CD1c-positive myeloid dendritic cell (primary cell): ENCODE results near the gene EBP.

Experiments
- DNase-seq: peaks from one replicate; pipeline ENCODE4 v3.0.0-alpha.2; 2016; ENCODE audit errors: extremely low spot score

Gene EBP

DNA sequence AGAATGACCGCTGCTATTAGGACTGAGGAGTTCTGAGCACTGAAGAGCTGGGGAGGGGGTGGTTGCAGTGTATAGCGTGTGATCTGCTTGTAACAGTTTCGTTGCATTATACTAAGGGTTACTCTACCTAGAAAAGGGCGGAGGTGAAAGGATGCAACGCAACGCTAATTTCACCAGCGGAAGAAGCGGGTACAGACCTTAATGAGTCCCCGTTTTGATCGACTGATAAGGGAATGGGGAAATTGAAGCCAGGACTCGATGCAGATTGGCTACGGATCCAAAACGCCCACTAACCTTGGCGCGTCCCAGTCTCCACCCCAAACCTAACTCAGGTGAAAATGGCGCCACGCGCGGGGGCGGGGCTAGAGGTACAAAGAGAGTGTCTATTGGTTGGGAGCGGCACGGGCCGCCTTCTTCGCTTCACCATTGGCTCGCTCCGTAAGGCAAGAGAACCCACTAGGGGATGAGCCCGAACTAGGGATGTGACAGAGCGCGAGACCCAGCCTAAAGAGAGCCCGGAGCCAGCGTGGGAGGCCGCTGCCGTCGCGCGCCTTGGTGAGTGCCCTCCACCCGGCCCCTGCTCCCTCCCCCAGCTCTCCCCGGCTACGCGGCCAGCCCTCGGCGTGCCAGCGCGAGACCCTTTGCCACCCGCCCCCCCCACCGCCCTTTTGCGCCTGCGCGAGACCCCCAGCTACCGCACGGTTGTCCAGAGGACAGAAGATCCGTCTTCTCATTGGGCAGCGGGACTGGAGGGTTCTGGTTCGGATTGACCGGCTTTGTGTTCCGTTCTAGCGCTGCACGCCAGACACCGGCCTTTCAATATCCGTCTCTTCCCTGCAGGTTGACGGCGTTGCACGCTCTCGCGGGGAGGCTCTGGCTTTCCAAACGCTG, at the start of gene EBP:
EBP (plus strand) TSS at position 456 of the 891 bp plus-strand sequence. CDS start 1,964 bp downstream, outside the sequence.
- peak; percentile 95 for DNase-seq

GRCh38 chrX:48472225-48472624, 49.4 kb upstream of the EBP start:
- DNase-seq: no peak

GRCh38 chrX:48472851-48473703, 48.5 kb upstream of the EBP start:
- no peak for DNase-seq

DNA sequence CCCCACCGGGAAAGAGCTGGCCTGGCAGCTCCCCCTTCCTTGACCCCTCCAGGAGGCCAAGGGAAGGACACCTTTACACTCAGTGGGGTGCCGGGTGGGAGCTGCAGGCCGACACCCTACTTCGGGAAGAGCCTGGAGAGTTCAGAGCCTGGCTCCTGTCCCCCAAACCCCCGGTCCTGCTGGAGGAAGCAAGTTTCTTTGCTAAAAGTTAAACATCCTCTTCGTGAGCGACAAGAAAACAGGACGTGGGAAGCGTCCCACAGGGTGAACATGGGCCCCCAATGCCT, 48.0 kb upstream of the EBP start:
- no peak for DNase-seq

GRCh38 chrX:48474127-48474526, 47.5 kb upstream of the EBP start:
- DNase-seq: no peak

DNA sequence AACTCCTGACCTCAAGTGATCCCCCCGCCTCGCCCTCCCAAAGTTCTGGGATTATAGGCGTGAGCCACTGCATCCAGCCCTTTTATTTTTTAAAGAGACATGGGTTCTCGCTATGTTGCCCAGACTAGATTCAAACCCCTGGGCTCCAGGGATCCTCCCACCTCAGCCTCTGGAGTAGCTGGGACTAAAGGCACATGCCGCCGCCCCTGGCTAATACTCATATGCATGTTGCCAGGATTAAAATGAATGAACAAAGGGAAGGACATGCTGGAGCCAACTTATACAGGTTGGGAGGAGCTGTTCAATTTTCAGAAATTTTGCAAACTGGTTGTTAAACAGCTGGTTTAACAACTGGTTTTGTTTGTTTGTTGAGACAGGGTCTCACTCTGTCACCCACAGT, 47.0 kb upstream of the EBP start:
- DNase-seq: no peak

- DNase-seq: peak; percentile 1
Measured at GRCh38 chrX:48475296-48475695, 46.3 kb upstream of the EBP start.

- DNase-seq: peak; percentile 94
Measured at GRCh38 chrX:48475774-48476577, 45.6 kb upstream of the EBP start, which contains the start of gene FTSJ1. TSS of gene FTSJ1 (plus strand) at chrX:48476199. CDS start at chrX:48478048, 1,849 bp downstream.

DNA sequence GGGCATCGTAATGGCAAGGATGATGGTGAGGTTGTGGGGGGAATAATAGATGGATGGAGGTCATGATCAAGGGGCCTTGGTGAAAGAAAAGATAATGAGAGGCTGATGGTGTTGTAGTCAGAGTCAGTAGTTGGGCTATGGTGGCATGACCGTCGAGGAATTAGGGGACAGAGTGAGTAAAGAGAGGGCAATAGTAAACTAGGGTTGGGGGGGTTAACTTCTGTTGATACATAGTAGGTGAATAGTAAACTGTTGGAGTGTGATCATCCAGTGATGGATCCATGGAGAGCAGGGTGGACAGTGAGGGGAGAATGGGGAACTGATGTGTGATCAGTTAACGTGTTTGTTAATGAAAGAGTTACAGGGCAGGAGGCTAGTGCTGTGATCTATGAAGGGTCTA, 44.7 kb upstream of the EBP start:
- DNase-seq: no peak

DNA sequence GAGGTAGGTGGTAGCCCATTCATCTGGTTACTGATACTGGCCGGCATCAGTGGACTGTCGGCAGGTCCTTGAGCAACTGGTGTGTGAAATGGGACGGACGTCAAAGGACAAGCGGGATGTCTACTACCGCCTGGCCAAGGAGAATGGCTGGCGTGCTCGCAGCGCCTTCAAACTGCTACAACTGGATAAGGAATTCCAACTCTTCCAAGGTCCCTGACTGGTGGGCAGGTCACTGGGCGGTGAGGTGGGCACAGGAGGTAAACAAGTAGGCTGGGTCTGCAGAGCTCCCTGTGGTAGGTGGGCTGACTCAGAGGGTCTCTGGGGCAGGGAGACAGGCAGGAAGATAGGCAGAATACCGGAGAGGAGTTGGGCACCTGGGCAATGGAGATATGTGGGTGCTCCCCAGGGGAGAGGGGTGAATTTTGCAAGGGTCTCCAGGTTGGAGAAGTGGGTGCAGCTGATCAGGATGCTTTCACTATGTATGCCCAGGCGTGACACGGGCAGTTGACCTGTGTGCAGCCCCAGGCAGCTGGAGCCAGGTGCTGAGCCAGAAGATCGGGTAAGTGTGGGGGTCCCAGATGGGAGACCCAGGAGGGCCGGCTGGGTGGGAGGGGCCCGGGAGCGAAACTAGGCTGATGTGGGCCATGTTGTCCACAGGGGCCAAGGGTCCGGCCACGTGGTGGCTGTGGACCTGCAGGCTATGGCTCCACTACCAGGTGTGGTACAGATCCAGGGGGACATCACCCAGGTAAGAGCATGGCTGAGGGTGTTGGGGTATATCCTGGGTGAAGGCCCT, 43.5 kb upstream of the EBP start:
- DNase-seq: no peak

GRCh38 chrX:48478806-48479205, 42.8 kb upstream of the EBP start:
- DNase-seq: no peak

GRCh38 chrX:48480142-48480541, 41.5 kb upstream of the EBP start:
- no peak for DNase-seq

DNA sequence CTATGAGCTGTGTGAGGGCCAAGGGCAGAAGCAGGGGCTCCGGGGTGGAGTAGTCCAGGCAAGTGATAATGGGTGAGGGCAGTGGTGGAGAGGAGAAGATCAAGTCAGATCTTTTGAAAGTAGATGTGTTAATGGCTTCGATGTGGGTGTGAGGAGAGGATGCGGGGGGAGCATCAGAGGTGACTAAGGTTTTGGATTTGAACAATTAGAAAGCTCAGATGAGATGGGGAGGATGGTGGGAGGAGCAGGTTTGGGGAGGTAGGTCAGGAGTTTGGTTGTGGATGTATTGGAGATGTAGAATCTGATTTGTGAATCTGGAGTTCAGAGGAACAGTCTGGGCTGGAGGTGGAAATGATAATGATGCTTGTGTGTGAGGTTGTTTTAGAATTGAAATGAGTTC, 41.0 kb upstream of the EBP start:
- DNase-seq: no peak

DNA sequence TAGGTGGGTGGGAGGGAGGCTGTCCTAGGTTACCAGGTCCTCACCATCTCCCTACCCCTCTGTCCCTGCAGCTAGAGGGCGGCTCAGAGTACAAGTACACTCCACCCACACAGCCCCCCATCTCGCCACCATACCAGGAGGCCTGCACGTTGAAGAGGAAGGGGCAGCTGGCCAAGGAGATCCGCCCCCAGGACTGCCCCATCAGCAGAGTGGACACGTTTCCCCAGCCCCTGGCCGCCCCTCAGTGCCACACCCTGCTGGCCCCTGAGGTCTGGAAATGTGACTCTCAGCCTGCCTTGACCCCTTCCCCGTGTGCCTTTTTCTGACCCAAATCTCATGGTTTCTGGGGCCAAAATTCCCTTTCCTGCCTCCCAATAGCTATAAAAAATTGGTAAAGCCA, 39.1 kb upstream of the EBP start:
- DNase-seq: no peak

- peak; percentile 35 for DNase-seq
Measured at GRCh38 chrX:48487362-48487798, 34.2 kb upstream of the EBP start.

- no peak for DNase-seq
Measured at GRCh38 chrX:48488034-48488433, 33.6 kb upstream of the EBP start.

- no peak for DNase-seq
Measured at GRCh38 chrX:48489296-48489695, 32.3 kb upstream of the EBP start.

- DNase-seq: no peak
Measured at GRCh38 chrX:48489892-48490291, 31.7 kb upstream of the EBP start.

DNA sequence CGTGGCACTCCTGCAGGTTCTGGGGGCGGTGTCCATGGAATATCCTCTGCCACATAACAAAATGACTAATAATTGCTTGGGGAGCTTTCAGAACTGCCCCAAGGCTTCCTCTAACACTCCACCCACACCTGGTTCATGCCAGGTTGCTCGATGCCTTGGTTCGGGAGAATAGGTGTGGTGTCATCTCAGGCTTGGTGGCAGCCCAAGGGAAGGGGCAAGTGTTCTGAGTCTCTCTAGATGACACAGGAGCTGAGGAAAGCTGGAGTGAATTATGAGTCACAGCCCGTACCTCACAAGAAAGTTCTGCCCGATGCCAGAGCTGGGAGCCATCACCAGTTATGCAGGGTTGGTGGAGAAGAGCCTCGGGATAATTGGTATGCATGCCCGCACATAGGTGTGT, 30.9 kb upstream of the EBP start:
- no peak for DNase-seq

DNA sequence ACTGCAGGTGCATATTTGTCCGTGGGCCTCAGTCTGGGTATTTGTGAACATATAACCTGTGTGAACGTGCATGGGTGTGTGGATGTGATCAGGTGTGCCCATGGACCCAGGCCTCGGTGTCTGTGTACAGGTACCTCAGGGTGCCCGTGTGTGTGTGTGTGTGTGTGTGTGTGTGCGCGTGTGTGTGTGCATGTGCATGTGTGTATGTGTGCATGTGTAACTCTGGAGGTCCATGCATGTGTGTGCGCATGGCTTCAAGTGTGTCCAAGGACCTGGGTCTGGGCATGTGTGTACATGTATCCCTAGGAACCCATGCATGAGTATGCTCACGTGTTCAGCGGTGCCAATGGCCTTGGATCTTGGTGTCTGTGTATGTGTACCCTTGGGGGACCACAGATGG, 29.8 kb upstream of the EBP start:
- DNase-seq: no peak

DNA sequence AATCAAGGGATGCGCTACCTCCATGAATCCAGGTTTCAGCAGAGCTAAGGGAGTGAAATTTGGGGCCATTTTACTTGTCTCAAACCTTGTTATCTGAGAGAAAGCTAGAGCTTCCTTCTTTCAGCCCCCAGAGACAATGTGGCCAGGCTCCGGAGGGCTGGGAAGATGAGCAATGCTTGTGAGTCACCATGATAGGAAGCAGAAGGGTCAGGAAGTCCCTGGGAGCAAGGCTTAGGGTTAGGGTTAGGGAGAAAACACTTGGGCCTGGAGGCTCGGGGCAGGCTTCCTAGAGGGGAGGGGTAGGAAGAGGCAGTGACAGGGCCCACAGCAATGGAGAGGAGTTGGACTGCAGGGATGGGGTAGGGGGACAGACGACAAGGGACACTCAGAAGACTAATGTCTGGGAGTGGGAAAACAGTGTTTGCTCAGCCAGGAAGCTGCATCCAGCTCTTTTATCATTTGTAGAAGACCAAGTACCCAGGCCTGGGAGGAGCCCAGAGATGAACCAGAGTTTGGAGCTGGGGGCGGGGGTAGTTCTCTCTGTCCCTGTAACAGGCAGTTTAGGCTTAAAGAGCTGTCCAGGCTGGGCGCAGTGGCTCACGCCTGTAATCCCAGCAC, 29.2 kb upstream of the EBP start:
- peak; percentile 50 for DNase-seq
